CD14-positive monocyte (primary cell): Measurements from ENCODE around the gene ARID1B. TPM values are rescaled to one million over a fixed set of nuclear protein-coding genes. Genes with fewer than 3 reads are reported as not detected.

ENCODE experiments used
- DNase-seq, 3 donors: peaks; one replicate each; pipeline ENCODE4 v3.0.0-alpha.2; 2011 to 2022
- H2AFZ ChIP-seq: 2 replicates; pipeline ENCODE4 v1.6.0; 2012; ENCODE audit warnings: mild to moderate bottlenecking, low read depth, low read length, inconsistent platforms; ENCODE audit not compliant: insufficient read depth, poor library complexity, severe bottlenecking
- H3K27ac ChIP-seq, 2 donors: 1 replicate in 1 of 2; 2 replicates in 1 of 2; pipeline ENCODE4 v1.5.1; 2012 to 2013; ENCODE audit warnings: low read length in 2 of 2, control low read depth in 1 of 2, inconsistent platforms in 1 of 2, low read depth in 1 of 2, mild to moderate bottlenecking in 1 of 2
- H3K27me3 ChIP-seq, 2 donors: one replicate each; pipeline versions ENCODE4 v1.6.0 to v1.6.1; 2011 to 2013; ENCODE audit warnings: low read length in 2 of 2; ENCODE audit not compliant: control insufficient read depth in 2 of 2, insufficient read depth in 2 of 2
- H3K36me3 ChIP-seq, 2 donors: replicated peaks in 1 of 2; 1 replicate in 1 of 2; 2 replicates in 1 of 2; pipeline versions ENCODE4 v1.5.1 to v1.6.1; 2012 to 2013; ENCODE audit warnings: low read length in 2 of 2, control low read depth in 1 of 2, inconsistent platforms in 1 of 2, mild to moderate bottlenecking in 1 of 2; ENCODE audit not compliant: insufficient read depth in 2 of 2, control insufficient read depth in 1 of 2
- H3K4me1 ChIP-seq, 2 donors: 1 replicate in 1 of 2; 2 replicates in 1 of 2; pipeline versions ENCODE4 v1.5.1 to v1.6.1; 2012 to 2013; ENCODE audit warnings: low read length in 2 of 2, control low read depth in 1 of 2, inconsistent platforms in 1 of 2, mild to moderate bottlenecking in 1 of 2, moderate library complexity in 1 of 2; ENCODE audit not compliant: insufficient read depth in 2 of 2, control insufficient read depth in 1 of 2
- H3K4me2 ChIP-seq: replicated peaks from 2 replicates; pipeline ENCODE3; 2012; ENCODE audit warnings: low read length, moderate library complexity, mild to moderate bottlenecking; ENCODE audit not compliant: poor library complexity, severe bottlenecking; ENCODE audit errors: extremely low read depth
- H3K4me3 ChIP-seq, 3 experiments: fragments of 200-600 bp in 1 of 3; sonication (generic) in 1 of 3; replicated peaks in 1 of 3; 1 replicate in 2 of 3; 2 replicates in 1 of 3; pipeline ENCODE4 v1.5.1; 2011 to 2013; ENCODE audit warnings: low read length in 3 of 3, mild to moderate bottlenecking in 3 of 3, control low read depth in 2 of 3, low read depth in 2 of 3, inconsistent platforms in 1 of 3, moderate library complexity in 1 of 3
- H3K79me2 ChIP-seq: 2 replicates; pipeline ENCODE4 v1.6.0; 2012; ENCODE audit warnings: mild to moderate bottlenecking, control low read depth, inconsistent platforms, low read length, moderate library complexity; ENCODE audit not compliant: insufficient read depth
- H3K9ac ChIP-seq: 2 replicates; pipeline ENCODE4 v1.6.0; 2017; ENCODE audit warnings: low read length, mild to moderate bottlenecking; ENCODE audit not compliant: insufficient read depth, poor library complexity, severe bottlenecking
- H3K9me3 ChIP-seq, 2 donors: replicated peaks in 1 of 2; 1 replicate in 1 of 2; 2 replicates in 1 of 2; pipeline versions ENCODE4 v1.5.1 to v1.6.1; 2012 to 2013; ENCODE audit warnings: low read length in 2 of 2, control low read depth in 1 of 2; ENCODE audit not compliant: control insufficient read depth in 1 of 2, insufficient read depth in 1 of 2
- H4K20me1 ChIP-seq: 2 replicates; pipeline ENCODE4 v1.6.0; 2012; ENCODE audit warnings: mild to moderate bottlenecking, low read length, control low read depth, moderate library complexity; ENCODE audit not compliant: insufficient read depth
- H3K27ac Mint-ChIP-seq, 7 donors: one replicate each; pipeline ENCODE4 v1.8.0; 2020; ENCODE audit warnings: mild to moderate bottlenecking in 7 of 7, mixed read lengths in 7 of 7, moderate library complexity in 6 of 7, inconsistent platforms in 2 of 7
- H3K27me3 Mint-ChIP-seq, 3 donors: one replicate each; pipeline ENCODE4 v1.8.0; 2021 to 2022; ENCODE audit warnings: low read depth in 3 of 3, mild to moderate bottlenecking in 3 of 3, mixed read lengths in 3 of 3, moderate library complexity in 3 of 3, inconsistent platforms in 1 of 3
- H3K36me3 Mint-ChIP-seq, 2 donors: one replicate each; pipeline ENCODE4 v1.8.0; 2020; ENCODE audit warnings: mixed read lengths in 2 of 2, inconsistent platforms in 1 of 2, mild to moderate bottlenecking in 1 of 2
- H3K4me1 Mint-ChIP-seq: one replicate; pipeline ENCODE4 v1.8.0; 2020; ENCODE audit warnings: mild to moderate bottlenecking, mixed read lengths
- H3K4me3 Mint-ChIP-seq, 2 donors: one replicate each; pipeline ENCODE4 v1.8.0; 2020; ENCODE audit warnings: mild to moderate bottlenecking in 2 of 2, mixed read lengths in 2 of 2, moderate library complexity in 1 of 2
- H3K9me3 Mint-ChIP-seq, 7 donors: one replicate each; pipeline ENCODE4 v1.8.0; 2020 to 2022; ENCODE audit warnings: mixed read lengths in 7 of 7, mild to moderate bottlenecking in 6 of 7, moderate library complexity in 6 of 7, inconsistent platforms in 2 of 7
- WGBS: methylation state at CpG from one replicate; pipeline ENCODE4 v1.1.5; 2013; ENCODE audit warnings: missing lambda C conversion rate; ENCODE audit not compliant: insufficient coverage; 5-methylcytosine and 5-hydroxymethylcytosine counted together
- intact Hi-C, 2 donors: fragments of 100-400 bp; cut with micrococcal nuclease; formaldehyde crosslinking; loops; one replicate each; pipeline versions ENCODE4 v1.15.0 to v1.15.1; 2023
- polyA plus RNA-seq, 3 donors: library from polyadenylated mRNA; depleted of rRNA in 1 of 3; unstranded in 2 of 3; stranded (reverse) in 1 of 3; fragments of 300-500 nt in 2 of 3; fragments of >200 nt in 1 of 3; fragmentation: Illumina TruSeq in 2 of 3; gene quantifications; 1 replicate in 2 of 3; 2 replicates in 1 of 3; pipeline ENCODE4 v1.2.3, GENCODE V29; 2012 to 2021
- TF ChIP-seq, protein P1 (sequence below): fragments of 200-600 bp; IDR thresholded peaks from one replicate; pipeline ENCODE4 v1.8.0; 2022; ENCODE audit warnings: antibody characterized with exemption, mild to moderate bottlenecking

The ARID1B gene
- polyA plus RNA-seq, 3 donors = 3.2 to 22.1 (median 3.8) TPM

DNA sequence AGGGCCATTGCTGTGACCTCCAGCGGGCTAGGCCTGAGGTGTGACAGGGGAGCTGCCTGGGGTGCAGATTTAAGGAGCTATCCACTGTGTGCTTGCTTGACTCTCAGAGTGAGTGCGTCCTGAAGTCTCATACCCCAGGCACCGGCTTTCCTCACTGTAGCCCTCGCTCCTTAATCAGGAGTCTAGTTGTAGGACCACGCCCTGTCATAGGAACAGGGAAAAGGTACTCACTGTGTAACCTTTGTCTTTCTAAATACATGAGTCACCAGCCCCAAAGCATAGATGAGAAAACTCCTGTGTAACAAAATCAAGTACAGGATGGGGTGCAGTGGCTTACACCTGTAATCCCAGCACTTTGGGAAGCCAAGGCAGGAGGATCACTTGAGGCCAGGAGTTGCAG lies 404.5 kb downstream of the ARID1B start:
- H3K4me1 ChIP-seq = no peaks in the 10 kb centered on the region
- H3K27me3 ChIP-seq = no peaks in the 10 kb centered on the region
- intact Hi-C loops = no loop called here
- Mint-ChIP-seq H3K27ac (no peak overlapping the region), H3K36me3 (peaks cover 58 to 63% of the 10 kb centered on the region in 2 donors), H3K4me3 (no peak overlapping the region), H3K4me1 (no peaks in the 10 kb centered on the region), H3K9me3 (no peaks in the 10 kb centered on the region), H3K27me3 (no peaks in the 10 kb centered on the region)
- DNase-seq = no peak
- H3K4me3 ChIP-seq = no peak overlapping the region
- WGBS = 100% methylated on average over 4 of the region's 5 CpGs
- TF ChIP-seq, protein P1, sequence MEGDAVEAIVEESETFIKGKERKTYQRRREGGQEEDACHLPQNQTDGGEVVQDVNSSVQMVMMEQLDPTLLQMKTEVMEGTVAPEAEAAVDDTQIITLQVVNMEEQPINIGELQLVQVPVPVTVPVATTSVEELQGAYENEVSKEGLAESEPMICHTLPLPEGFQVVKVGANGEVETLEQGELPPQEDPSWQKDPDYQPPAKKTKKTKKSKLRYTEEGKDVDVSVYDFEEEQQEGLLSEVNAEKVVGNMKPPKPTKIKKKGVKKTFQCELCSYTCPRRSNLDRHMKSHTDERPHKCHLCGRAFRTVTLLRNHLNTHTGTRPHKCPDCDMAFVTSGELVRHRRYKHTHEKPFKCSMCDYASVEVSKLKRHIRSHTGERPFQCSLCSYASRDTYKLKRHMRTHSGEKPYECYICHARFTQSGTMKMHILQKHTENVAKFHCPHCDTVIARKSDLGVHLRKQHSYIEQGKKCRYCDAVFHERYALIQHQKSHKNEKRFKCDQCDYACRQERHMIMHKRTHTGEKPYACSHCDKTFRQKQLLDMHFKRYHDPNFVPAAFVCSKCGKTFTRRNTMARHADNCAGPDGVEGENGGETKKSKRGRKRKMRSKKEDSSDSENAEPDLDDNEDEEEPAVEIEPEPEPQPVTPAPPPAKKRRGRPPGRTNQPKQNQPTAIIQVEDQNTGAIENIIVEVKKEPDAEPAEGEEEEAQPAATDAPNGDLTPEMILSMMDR = no peak
- H3K4me2 ChIP-seq = no peak overlapping the region
- H4K20me1 ChIP-seq = no peaks in the 10 kb centered on the region
- no peak overlapping the region for H3K9ac ChIP-seq
- H3K79me2 ChIP-seq = no peaks in the 10 kb centered on the region
- no peak overlapping the region for H2AFZ ChIP-seq
- H3K27ac ChIP-seq = no peak overlapping the region
- H3K9me3 ChIP-seq = no peaks in the 10 kb centered on the region
- H3K36me3 ChIP-seq = peaks cover 59 to 65% of the 10 kb centered on the region in 2 donors

DNA sequence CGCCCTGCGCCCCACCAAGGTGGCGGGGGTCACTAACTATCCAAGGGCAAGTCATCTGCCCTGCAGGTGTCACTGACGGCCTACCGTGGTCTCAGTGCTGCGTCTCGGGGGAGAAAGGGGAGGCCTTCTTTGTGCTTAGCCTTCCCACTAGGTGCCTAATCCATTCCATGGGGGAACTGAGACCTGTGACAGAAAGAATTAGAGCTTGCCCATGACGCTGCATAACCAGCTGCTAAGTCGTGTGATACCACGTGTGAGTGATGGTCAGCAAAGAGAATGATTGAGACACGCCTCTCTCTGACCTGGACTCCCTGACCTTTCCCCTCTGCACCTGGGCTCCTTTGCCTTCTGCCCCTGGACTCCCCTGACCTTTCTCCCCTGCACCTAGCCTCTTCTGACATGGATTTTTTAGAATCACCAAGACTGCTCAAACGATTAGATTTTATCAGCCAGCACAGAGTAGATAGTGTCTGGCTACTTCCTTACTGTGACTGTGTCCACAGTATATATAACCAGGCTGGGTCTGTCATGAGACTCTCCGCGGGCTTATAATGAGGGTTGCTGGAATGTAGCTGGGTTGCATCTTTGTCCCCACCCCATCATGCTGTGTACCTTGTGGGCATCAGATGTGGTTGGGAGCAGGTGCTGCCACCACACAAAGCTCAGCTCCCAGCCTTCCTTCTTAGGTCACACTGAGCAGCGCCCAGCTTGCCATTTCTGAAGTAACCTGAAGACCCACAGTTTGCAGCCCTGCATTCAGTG lies 405.5 kb downstream of the ARID1B start:
- Mint-ChIP-seq H3K27ac (peak overlapping the region in 2 of 7 donors; percentile 42 to 50), H3K36me3 (peaks cover 65 to 71% of the 10 kb centered on the region in 2 donors), H3K4me3 (no peak overlapping the region), H3K4me1 (no peaks in the 10 kb centered on the region), H3K9me3 (no peaks in the 10 kb centered on the region), H3K27me3 (no peaks in the 10 kb centered on the region)
- no peaks in the 10 kb centered on the region for H4K20me1 ChIP-seq
- no peak overlapping the region for H3K4me3 ChIP-seq
- H3K4me1 ChIP-seq = no peaks in the 10 kb centered on the region
- no peaks in the 10 kb centered on the region for H3K27me3 ChIP-seq
- intact Hi-C loops = no loop called here
- H3K27ac ChIP-seq = no peak overlapping the region
- H3K36me3 ChIP-seq = peaks cover 69 to 71% of the 10 kb centered on the region in 2 donors
- over 99% methylated on average over 11 of the region's 15 CpGs for WGBS
- no peak overlapping the region for H3K9ac ChIP-seq
- no peak overlapping the region for H2AFZ ChIP-seq
- H3K79me2 ChIP-seq = no peaks in the 10 kb centered on the region
- TF ChIP-seq, protein P1 = no peak
- no peaks in the 10 kb centered on the region for H3K9me3 ChIP-seq
- H3K4me2 ChIP-seq = no peak overlapping the region
- no peak for DNase-seq
